ENCODE data around the gene PLD1.

The PLD1 gene

DNA sequence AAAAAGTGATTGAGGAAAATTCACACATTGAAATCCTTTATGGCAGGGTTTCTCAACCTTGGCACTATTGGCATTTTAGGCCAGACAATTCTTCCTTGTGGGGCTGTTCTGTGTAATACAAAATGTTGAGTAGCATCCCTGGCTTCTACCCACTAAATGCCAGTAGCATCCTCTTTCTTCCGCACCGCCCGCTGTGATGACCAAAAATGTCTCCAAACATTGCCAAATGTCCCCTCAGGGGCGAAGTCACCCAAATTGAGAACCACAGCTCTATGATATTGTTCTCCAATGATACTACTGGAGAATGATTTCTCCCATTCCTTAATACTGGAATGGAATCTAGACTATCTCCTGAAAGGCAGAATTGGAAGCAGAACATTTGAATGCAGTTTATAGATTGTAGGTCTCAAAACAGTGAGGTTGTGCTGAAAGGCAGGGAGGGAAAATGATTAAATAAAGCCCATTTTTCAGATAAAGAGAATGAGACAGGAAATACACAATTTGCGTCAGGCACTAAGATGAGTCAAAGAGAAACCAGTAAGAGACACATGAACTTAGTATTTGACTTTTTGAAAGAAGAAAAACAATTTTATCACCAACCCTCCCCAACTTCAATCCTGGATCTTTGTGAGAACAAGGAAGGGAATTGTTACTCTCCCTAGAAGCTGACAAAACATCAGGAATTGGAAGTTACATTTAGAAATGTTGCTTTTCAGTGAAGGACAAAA, 248.5 kb downstream of the PLD1 start:
- no peak for DNase-seq (ENCODE audit: low read depth)

DNA sequence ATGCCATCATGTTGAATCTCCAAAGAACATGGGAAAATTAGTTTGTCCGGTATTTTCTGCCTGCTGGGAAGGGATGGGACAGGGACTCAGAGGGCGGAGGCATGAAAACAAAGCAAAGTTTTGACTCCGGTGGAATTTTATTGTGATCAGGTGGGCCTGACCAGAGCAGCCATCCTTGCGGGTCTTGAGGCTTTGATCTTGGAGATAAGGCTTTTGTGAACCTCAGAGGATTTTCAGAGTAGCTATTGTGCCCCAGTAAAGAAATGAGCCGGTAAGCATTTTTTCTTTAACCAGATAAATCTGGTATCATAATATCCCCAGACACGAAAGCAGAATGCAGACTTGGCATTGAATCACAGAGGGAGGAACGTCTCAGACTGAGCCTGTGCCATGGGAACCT, 250.7 kb downstream of the PLD1 start:
- DNase-seq (ENCODE audit: low read depth): no peak

DNA sequence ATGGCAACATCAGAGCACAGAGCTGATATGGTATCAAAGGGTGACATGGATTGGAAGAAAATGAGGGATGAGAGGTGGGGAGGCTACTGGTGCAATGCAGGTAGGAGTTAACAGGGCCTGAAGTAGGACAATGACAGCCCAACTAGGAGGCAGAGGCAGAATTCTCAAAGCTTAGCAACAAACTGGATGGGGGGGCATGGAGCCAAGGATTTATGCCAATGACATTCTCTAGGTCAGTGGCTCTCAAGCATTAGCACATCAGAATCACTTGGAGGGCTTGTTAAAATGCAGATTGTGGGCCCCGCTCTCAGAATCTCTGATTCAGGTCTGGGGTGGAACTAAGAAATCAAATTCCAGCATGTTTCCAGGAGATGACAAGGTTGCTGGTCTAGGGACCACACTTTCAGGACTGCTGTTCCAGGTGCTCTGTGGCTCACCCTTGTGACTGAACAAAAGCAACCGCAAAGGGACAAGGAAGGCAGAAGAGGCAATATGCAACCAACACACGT, 252.0 kb downstream of the PLD1 start:
- no peak for DNase-seq (ENCODE audit: low read depth)

DNA sequence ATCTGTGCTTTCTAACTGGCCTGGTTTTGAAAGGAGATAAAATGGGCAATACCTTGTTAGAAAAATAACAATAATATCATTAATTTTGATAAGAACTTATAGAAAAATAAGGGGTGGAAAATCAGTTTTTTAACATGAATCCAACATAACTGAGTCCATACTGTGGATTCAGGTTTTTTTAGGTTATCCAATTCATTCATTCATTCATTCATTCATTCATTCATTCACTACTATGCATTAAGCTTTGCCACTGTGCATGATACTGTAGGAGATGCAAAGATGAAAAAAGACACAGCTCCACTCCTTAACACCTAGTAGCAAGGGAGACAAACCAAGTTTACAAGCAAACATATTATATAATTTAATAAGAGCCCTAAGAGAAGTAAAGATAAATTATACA, 253.1 kb downstream of the PLD1 start:
- no peak for DNase-seq (ENCODE audit: low read depth)

DNA sequence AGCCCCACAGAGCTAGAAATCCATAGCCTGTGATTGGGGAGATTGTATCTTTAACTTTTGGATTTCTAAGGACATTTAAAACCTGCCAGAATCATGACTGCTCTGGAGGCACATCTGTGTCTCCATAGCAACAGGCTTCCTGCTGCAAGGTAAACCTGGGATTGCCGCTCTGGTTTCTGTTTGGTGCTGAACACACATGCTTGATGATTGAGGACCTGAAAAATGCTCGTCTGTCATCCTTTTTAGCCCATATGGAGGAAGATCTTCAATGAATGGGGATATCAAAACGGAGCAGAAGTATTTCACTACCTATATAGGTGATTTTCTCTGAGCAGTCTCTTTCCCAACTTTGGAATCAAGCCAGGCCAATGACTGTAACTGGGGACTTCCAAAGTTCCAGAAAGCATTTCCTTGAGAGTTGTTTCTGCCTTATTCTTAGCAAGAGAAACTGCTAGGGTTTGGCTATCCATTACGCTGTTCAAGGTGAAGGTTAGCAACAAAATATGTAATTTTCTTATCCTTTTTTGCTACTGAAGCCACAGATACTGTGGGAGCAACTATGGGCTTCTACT, 253.6 kb downstream of the PLD1 start:
- no peak for DNase-seq (ENCODE audit: low read depth)

DNA sequence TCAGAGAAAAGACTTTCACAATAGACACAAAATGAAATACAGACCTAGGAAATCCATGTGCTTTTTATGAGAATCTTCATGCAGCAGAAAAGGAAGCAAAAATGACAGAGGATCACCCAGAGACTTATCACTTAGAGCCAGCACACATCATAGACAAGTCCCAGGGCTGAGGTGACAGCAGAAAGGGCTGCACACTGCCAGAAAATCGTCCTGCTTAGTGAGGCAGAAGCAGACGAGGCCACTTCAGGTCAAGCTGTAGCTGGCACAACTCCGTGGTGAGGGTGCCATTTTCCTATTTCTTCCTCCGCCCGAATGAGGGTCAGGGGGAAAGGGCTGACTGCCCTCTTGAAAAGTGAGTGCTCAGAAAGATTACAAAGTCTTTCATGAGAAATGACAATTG, 254.1 kb downstream of the PLD1 start:
- DNase-seq (ENCODE audit: low read depth): no peak

DNA sequence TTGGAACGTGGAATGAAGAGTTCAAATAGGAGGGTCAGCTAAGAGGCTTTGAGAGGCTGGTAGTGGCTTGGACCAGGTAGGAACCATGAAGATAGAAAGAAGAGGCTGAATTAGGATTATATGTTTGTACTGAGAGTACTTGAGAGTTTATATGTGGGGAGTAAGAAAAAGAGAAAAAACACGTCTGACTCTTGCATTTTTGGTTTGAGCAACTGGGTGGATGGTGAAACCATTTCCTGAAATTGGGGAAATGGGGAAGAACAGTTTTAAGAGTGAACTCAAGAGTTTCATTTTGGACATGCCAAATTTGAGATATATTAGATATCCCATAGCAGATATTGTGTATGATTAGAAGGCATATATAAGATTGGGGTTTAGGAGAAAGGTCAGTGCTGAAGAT, 257.2 kb downstream of the PLD1 start:
- no peak for DNase-seq (ENCODE audit: low read depth)

DNA sequence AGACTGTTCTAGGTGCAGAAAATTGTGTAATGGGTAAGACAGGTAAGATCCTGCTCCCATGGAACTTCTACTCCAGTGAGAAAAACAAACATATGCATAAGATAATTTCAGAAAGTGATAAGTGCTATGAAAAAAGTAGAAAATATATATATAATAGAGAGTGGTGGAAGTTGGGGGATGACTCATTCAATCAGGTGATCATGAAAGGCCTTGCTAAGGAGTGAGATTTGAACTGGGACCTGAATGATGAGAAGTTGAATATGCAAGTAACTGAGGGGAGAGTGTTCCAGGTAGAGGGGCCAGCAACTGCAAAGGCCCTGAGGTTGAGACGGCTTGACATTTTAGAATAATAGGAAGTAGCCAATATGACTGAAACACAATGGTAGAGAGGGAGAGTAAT, 257.8 kb downstream of the PLD1 start:
- no peak for DNase-seq (ENCODE audit: low read depth)

DNA sequence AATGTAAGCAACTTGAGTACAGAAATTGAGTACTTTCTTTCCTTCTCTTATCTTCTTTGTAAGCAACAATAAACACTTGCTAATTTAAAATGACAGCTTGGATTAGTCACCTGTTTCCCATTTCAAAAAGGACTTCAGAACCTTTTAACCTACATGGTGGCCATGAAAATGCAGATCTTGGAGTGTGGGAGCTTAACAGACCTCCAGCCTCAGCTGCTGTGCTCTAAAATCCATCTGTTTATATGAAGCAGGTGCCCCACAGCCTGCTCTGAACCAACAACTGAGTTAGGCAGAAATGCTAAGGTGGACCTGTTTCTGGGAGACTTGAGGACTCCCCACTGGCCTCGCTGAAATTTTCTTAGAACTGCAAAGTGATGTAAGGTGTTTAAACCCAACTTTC, 259.0 kb downstream of the PLD1 start:
- no peak for DNase-seq (ENCODE audit: low read depth)
